Right lobe of liver (tissue), 4 donors: ENCODE data around the gene ARRDC4.

Experiments
- CTCF ChIP-seq, 4 donors: fragments of 200-600 bp in 3 of 4; fragments of 450-650 bp in 1 of 4; IDR thresholded peaks; one replicate each; pipeline versions ENCODE4 v1.5.1 to v1.8.0; 2016 to 2022; ENCODE audit warnings: antibody characterized with exemption in 4 of 4, mild to moderate bottlenecking in 2 of 4
- POLR2A ChIP-seq: fragments of 450-650 bp; IDR thresholded peaks from one replicate; pipeline ENCODE4 v1.6.1; 2017; ENCODE audit warnings: antibody characterized with exemption, mild to moderate bottlenecking
- donor health status: DM: no; HTN: no; CAD: no.
- donor health status: DM: no; HTN: no; CAD: no.
- donor health status: DM: no; HTN: yes; CAD: no.

DNA sequence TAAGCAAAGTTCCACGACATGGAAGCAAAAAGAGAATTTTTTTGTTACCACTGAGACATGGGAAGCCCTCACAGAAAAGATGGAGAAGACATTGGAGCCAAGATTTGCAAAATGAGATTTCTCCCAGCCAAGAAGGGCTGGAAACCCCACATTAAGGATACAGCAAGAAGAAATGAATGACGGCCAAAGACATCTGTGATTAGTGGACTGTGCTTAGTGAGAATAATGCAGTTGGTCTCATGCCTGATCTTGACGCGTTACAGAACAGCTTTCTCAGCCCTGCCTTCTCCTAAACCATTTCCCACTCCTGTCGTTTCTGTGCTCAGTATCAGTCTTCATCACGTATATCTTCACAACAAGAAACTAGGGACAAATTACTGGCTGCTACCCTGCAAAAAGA is 45.8 kb upstream of the ARRDC4 start:
- TF ChIP-seq CTCF (IDR thresholded peaks at IDR 0.05) = no peak
- TF ChIP-seq POLR2A = no peak
